ENCODE results near the gene ARF6. TPM values are rescaled to one million over a fixed set of nuclear protein-coding genes. Genes with fewer than 3 reads are reported as not detected.

Gene ARF6
- total and polyA plus RNA-seq, 10 of the 15 experiments (the other 5 are each of a cell fraction or from before 2014, with no cell fraction given), result 46.8 to 128 (median 71.9) TPM

DNA sequence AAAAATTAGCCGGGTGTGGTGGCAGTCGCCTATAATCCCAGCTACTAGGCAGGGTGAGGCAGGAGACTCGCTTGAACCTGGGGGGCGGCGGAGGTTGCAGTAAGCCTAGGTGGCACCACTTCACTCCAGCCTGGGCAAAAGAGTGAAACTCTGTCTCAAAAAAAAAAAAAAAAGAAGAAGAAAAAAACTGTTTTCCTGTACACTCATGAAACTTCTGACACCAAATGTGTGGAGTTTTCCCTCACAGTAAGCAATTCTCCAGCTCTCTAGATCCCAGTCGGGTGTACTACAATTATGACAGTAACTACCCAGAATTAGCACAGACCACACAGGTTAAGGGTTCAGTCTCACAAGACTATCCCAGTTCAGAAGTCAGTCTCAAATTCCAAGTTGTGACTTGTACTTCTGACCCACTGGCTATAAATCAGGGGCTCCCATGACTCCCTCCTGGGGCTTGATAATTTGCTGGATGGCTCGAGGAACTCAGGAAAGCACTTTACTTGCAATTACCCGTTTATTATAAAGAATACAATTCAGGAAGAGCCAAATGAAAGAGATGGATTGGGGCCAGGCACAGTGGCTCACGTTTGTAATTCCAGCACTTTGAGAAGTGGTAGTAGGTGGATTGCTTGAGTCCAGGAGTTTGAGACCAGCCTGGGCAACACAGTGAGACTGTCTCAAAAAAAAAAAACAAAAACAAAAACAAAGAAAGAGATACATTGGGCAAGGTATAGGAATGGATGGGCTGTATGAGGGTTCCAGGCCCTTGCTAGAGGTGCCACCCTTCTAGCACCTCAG, 12.4 kb upstream of the ARF6 start:
- TF ChIP-seq, protein P1, sequence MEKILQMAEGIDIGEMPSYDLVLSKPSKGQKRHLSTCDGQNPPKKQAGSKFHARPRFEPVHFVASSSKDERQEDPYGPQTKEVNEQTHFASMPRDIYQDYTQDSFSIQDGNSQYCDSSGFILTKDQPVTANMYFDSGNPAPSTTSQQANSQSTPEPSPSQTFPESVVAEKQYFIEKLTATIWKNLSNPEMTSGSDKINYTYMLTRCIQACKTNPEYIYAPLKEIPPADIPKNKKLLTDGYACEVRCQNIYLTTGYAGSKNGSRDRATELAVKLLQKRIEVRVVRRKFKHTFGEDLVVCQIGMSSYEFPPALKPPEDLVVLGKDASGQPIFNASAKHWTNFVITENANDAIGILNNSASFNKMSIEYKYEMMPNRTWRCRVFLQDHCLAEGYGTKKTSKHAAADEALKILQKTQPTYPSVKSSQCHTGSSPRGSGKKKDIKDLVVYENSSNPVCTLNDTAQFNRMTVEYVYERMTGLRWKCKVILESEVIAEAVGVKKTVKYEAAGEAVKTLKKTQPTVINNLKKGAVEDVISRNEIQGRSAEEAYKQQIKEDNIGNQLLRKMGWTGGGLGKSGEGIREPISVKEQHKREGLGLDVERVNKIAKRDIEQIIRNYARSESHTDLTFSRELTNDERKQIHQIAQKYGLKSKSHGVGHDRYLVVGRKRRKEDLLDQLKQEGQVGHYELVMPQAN (conservative IDR thresholded peaks at IDR 0.05), result no peak
- TF ChIP-seq, protein P2, sequence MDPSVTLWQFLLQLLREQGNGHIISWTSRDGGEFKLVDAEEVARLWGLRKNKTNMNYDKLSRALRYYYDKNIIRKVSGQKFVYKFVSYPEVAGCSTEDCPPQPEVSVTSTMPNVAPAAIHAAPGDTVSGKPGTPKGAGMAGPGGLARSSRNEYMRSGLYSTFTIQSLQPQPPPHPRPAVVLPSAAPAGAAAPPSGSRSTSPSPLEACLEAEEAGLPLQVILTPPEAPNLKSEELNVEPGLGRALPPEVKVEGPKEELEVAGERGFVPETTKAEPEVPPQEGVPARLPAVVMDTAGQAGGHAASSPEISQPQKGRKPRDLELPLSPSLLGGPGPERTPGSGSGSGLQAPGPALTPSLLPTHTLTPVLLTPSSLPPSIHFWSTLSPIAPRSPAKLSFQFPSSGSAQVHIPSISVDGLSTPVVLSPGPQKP (IDR thresholded peaks at IDR 0.05; ENCODE audit: low read depth, low read length), result no peak
- no peak for TF ChIP-seq RAD51 (IDR thresholded peaks at IDR 0.05)
- DNase-seq (ENCODE audit: low read depth, low spot score), result no peak
- ChIA-PET CTCF (interaction anchor here (0.7 to 3.2 kb wide), 28 partner anchors 9 to 227 kb away, joined by 3 to 30 read pairs (median 5); partner anchors contain the start of gene ARF6), SMC1A (ENCODE audit: uncharacterized antibody, unreplicated experiment) (interaction anchor here (0.6 to 2.3 kb wide), 17 partner anchors 12 to 232 kb away, joined by 3 to 19 read pairs (median 5); no protein-coding TSS in a partner anchor), RAD21 (ENCODE audit: unreplicated experiment) (interaction anchor here (0.7 to 2.2 kb wide), 12 partner anchors 10 to 224 kb away, joined by 3 to 12 read pairs (median 4); no protein-coding TSS in a partner anchor), POLR2A (interaction anchor here (1.0 to 1.5 kb wide), 5 partner anchors 97 to 164 kb away, joined by 3 to 8 read pairs (median 4); no protein-coding TSS in a partner anchor)
- 51% methylated on average over 9 of the region's 9 CpGs for WGBS (ENCODE audit: insufficient coverage, insufficient replicate concordance, low lambda C conversion rate, missing lambda C conversion rate)
- H3K36me3 ChIP-seq (ENCODE audit: control insufficient read depth in 2 of 2, insufficient read depth in 2 of 2, low read length in 1 of 2), result no peaks in the 10 kb centered on the region
- ATAC-seq, result peak; percentile 31
- no peak overlapping the region for H3K4me2 ChIP-seq (ENCODE audit: control insufficient read depth, insufficient read depth)
- no peaks in the 10 kb centered on the region for H3K4me1 ChIP-seq (ENCODE audit: control insufficient read depth, insufficient read depth, low read length)
- no TSS peak for BruUV-seq (replicated peaks)
- in situ Hi-C loops (cut with MboI) (no loop called here), intact Hi-C loops (cut with micrococcal nuclease; ENCODE audit: unreplicated experiment) (no loop called here)
- FAIRE-seq, result no peak
- H3K79me2 ChIP-seq (ENCODE audit: control insufficient read depth, insufficient read depth, low read length), result no peaks in the 10 kb centered on the region
- H3K9me3 ChIP-seq (replicated peaks; ENCODE audit: control insufficient read depth, insufficient read depth, low read length), result no peaks in the 10 kb centered on the region; the same call in 2 of the 3 replicates
- H3K9ac ChIP-seq (ENCODE audit: control insufficient read depth, insufficient read depth, low read length), result no peak overlapping the region
- no peaks in the 10 kb centered on the region for H4K20me1 ChIP-seq (ENCODE audit: control insufficient read depth, insufficient read depth)
- no peaks in the 10 kb centered on the region for H3K27me3 ChIP-seq (replicated peaks in 1 of 2; ENCODE audit: control insufficient read depth in 2 of 2, insufficient read depth in 2 of 2, low read length in 1 of 2)
- H2AFZ ChIP-seq (ENCODE audit: control insufficient read depth, low read depth, low read length), result peak overlapping the region; percentile 19; the same call in 1 of the 2 replicates
- no peak overlapping the region for H3K27ac ChIP-seq (ENCODE audit: control insufficient read depth, insufficient read depth)
- no peak overlapping the region for H3K4me3 ChIP-seq
